IMR-90 (cell line): ENCODE measurements around the gene KCTD10. TPM values are rescaled to one million over a fixed set of nuclear protein-coding genes. Genes with fewer than 3 reads are reported as not detected.
A peak's percentile ranks its signal among the peaks of the same experiment; 100 is the strongest.

Experiments used
- ATAC-seq: fragments of 200-7000 bp; cut with Tn5 transposase; 2 replicates; pipeline ENCODE4 v1.9.1; 2020; ENCODE audit warnings: low read depth, mild to moderate bottlenecking, moderate library complexity
- BruUV-seq: library from RNA; stranded (reverse); fragments of 400-500 nt; replicated peaks from 2 replicates; lab custom pipeline; 2021; lab: Mats Ljungman, UMichigan
- CTCF ChIA-PET: fragments of 300-600 bp; formaldehyde crosslinking; extraction: SDS; loops from one replicate; lab custom pipeline; 2021; ENCODE audit warnings: antibody characterized with exemption; lab: Yijun Ruan, JAX
- POLR2A ChIA-PET: fragments of 300-600 bp; sonication (Branson Sonifier 250); formaldehyde crosslinking; loops from one replicate; lab custom pipeline; 2022; ENCODE audit warnings: antibody characterized with exemption; ENCODE audit not compliant: unreplicated experiment; lab: Charles Lee
- DNase-seq: peaks from one replicate; pipeline ENCODE4 v3.0.0; 2013
- H2AFZ ChIP-seq: replicated peaks from 2 replicates; pipeline ENCODE3; 2013; ENCODE audit warnings: low read length, mild to moderate bottlenecking; ENCODE audit not compliant: poor library complexity
- H2AK5ac ChIP-seq: 2 replicates; pipeline ENCODE4 v1.6.1; 2013; ENCODE audit warnings: low read depth, low read length, inconsistent platforms
- H2AK9ac ChIP-seq: replicated peaks from 2 replicates; pipeline ENCODE3; 2013; ENCODE audit warnings: mild to moderate bottlenecking, low read depth, low read length, moderate library complexity; ENCODE audit not compliant: poor library complexity
- H2BK120ac ChIP-seq: 2 replicates; pipeline ENCODE4 v1.6.1; 2013; ENCODE audit warnings: low read depth, low read length, inconsistent platforms
- H2BK15ac ChIP-seq: 3 replicates; pipeline ENCODE4 v1.6.1; 2013; ENCODE audit warnings: low read depth, low read length, inconsistent platforms
- H2BK20ac ChIP-seq: 2 replicates; pipeline ENCODE4 v1.6.1; 2013; ENCODE audit warnings: low read depth, mild to moderate bottlenecking, inconsistent platforms, low read length, moderate library complexity
- H2BK5ac ChIP-seq: 2 replicates; pipeline ENCODE4 v1.6.1; 2013; ENCODE audit warnings: mild to moderate bottlenecking, low read depth, low read length, inconsistent platforms; ENCODE audit not compliant: poor library complexity, severe bottlenecking
- H3K14ac ChIP-seq: replicated peaks from 2 replicates; pipeline ENCODE4 v1.6.1; 2013; ENCODE audit warnings: low read depth, low read length, inconsistent platforms
- H3K18ac ChIP-seq: 2 replicates; pipeline ENCODE4 v1.6.1; 2013; ENCODE audit warnings: low read depth, low read length, control low read depth
- H3K23ac ChIP-seq: 2 replicates; pipeline ENCODE4 v1.6.1; 2013; ENCODE audit warnings: low read depth, low read length, inconsistent platforms
- H3K27ac ChIP-seq: 2 replicates; pipeline ENCODE4 v1.5.1; 2013; ENCODE audit warnings: mild to moderate bottlenecking, control low read depth, low read length; ENCODE audit not compliant: insufficient read depth
- H3K27me3 ChIP-seq: 2 replicates; pipeline ENCODE4 v1.6.1; 2013; ENCODE audit warnings: low read length; ENCODE audit not compliant: control insufficient read depth, insufficient read depth
- H3K36me3 ChIP-seq: 2 replicates; pipeline ENCODE4 v1.6.1; 2013; ENCODE audit warnings: low read length, mixed read lengths; ENCODE audit not compliant: control insufficient read depth, insufficient read depth
- H3K4ac ChIP-seq: 2 replicates; pipeline ENCODE4 v1.6.1; 2013; ENCODE audit warnings: low read depth, low read length, inconsistent platforms
- H3K4me1 ChIP-seq: 2 replicates; pipeline ENCODE4 v1.6.1; 2013; ENCODE audit warnings: low read length, mixed read lengths; ENCODE audit not compliant: control insufficient read depth, insufficient read depth
- H3K4me2 ChIP-seq: 2 replicates; pipeline ENCODE4 v1.6.1; 2013; ENCODE audit warnings: low read depth, mild to moderate bottlenecking, control low read depth, low read length, moderate library complexity
- H3K4me3 ChIP-seq: 2 replicates; pipeline ENCODE4 v1.5.1; 2013; ENCODE audit warnings: low read depth, mild to moderate bottlenecking, control low read depth, low read length, moderate library complexity; ENCODE audit not compliant: insufficient read depth
- H3K56ac ChIP-seq: 2 replicates; pipeline ENCODE4 v1.6.1; 2013; ENCODE audit warnings: low read length, inconsistent platforms; ENCODE audit not compliant: insufficient read depth; ENCODE audit errors: extremely low read depth
- H3K79me1 ChIP-seq, 2 experiments: 2 replicates each; pipeline ENCODE4 v1.6.1; 2013; ENCODE audit warnings: low read length in 2 of 2, inconsistent platforms in 1 of 2, low read depth in 1 of 2
- H3K9ac ChIP-seq: 2 replicates; pipeline ENCODE4 v1.6.1; 2013; ENCODE audit warnings: low read depth, low read length, control low read depth
- H3K9me1 ChIP-seq: 2 replicates; pipeline ENCODE4 v1.6.1; 2013; ENCODE audit warnings: low read length, inconsistent platforms; ENCODE audit not compliant: insufficient read depth
- H3K9me3 ChIP-seq: 2 replicates; pipeline ENCODE4 v1.6.1; 2013; ENCODE audit warnings: low read length; ENCODE audit not compliant: control insufficient read depth, insufficient read depth
- H4K20me1 ChIP-seq: 2 replicates; pipeline ENCODE4 v1.6.1; 2013; ENCODE audit warnings: low read length, inconsistent platforms; ENCODE audit not compliant: insufficient read depth
- H4K5ac ChIP-seq: 2 replicates; pipeline ENCODE4 v1.6.1; 2013; ENCODE audit warnings: mild to moderate bottlenecking, low read depth, low read length, control low read depth
- H4K8ac ChIP-seq, 2 experiments: 2 replicates each; pipeline ENCODE4 v1.6.1; 2013; ENCODE audit warnings: low read depth in 2 of 2, low read length in 2 of 2, control low read depth in 1 of 2, inconsistent platforms in 1 of 2
- H4K91ac ChIP-seq: 2 replicates; pipeline ENCODE4 v1.6.1; 2013; ENCODE audit warnings: low read depth, low read length, inconsistent platforms; ENCODE audit not compliant: insufficient read depth
- BHLHE40 ChIP-seq: fragments of 150-350 bp; IDR thresholded peaks from 2 replicates; pipeline ENCODE4 v1.6.1; 2016; ENCODE audit warnings: mild to moderate bottlenecking, low read depth, low read length
- CEBPB ChIP-seq: IDR thresholded peaks from 2 replicates; pipeline ENCODE4 v1.6.1; 2012; ENCODE audit warnings: low read depth, low read length, improper control_type of control experiment
- CHD1 ChIP-seq: IDR thresholded peaks from 2 replicates; pipeline ENCODE4 v1.6.1; 2012; ENCODE audit warnings: low read depth, low read length, improper control_type of control experiment
- FOS ChIP-seq: fragments of 150-350 bp; IDR thresholded peaks from 2 replicates; pipeline ENCODE4 v1.6.1; 2016; ENCODE audit warnings: low read depth, low read length
- MAFK ChIP-seq: IDR thresholded peaks from 2 replicates; pipeline ENCODE4 v1.6.1; 2012; ENCODE audit warnings: low read depth, low read length, improper control_type of control experiment
- MAZ ChIP-seq: IDR thresholded peaks from 2 replicates; pipeline ENCODE4 v1.6.1; 2012; ENCODE audit warnings: low read depth, mild to moderate bottlenecking, low read length, improper control_type of control experiment, moderate library complexity, borderline replicate concordance
- MXI1 ChIP-seq: IDR thresholded peaks from 2 replicates; pipeline ENCODE4 v1.6.1; 2012; ENCODE audit warnings: low read depth, mild to moderate bottlenecking, low read length, moderate library complexity, borderline replicate concordance
- NFE2L2 ChIP-seq: fragments of 150-350 bp; IDR thresholded peaks from 2 replicates; pipeline ENCODE4 v1.6.1; 2016; ENCODE audit warnings: low read depth, mild to moderate bottlenecking, low read length
- POLR2A ChIP-seq: IDR thresholded peaks from 2 replicates; pipeline ENCODE4 v1.6.1; 2012; ENCODE audit warnings: mild to moderate bottlenecking, low read depth, low read length
- RAD21 ChIP-seq: IDR thresholded peaks from 2 replicates; pipeline ENCODE4 v1.6.1; 2012; ENCODE audit warnings: low read length, improper control_type of control experiment
- RCOR1 ChIP-seq: IDR thresholded peaks from 2 replicates; pipeline ENCODE4 v1.6.1; 2012; ENCODE audit warnings: mild to moderate bottlenecking, low read length, improper control_type of control experiment; ENCODE audit not compliant: insufficient replicate concordance
- RFX5 ChIP-seq: IDR thresholded peaks from 2 replicates; pipeline ENCODE4 v1.8.0; 2012; ENCODE audit warnings: low read depth, mild to moderate bottlenecking, low read length, moderate library complexity
- SMC3 ChIP-seq: fragments of 150-350 bp; IDR thresholded peaks from 2 replicates; pipeline ENCODE4 v1.6.1; 2016; ENCODE audit warnings: low read depth, mild to moderate bottlenecking, antibody characterized with exemption, low read length, moderate library complexity
- WGBS, 2 experiments: methylation state at CpG; one replicate each; pipeline versions ENCODE4 v1.1.5 to v1.1.7; 2013; ENCODE audit warnings: missing lambda C conversion rate in 2 of 2; ENCODE audit not compliant: insufficient read length in 1 of 2; ENCODE audit errors: extremely low coverage in 2 of 2; 5-methylcytosine and 5-hydroxymethylcytosine counted together
- dilution Hi-C: fragments of 300-500 bp; cut with HindIII; formaldehyde crosslinking; loops from one replicate; pipeline ENCODE4 v1.14.3; 2018; ENCODE audit warnings: low sequenced_read_pairs; ENCODE audit not compliant: unreplicated experiment
- in situ Hi-C: fragments of 300-500 bp; cut with MboI; formaldehyde crosslinking; loops from 3 replicates; pipeline ENCODE4 v1.14.3; 2019; ENCODE audit warnings: low sequenced_read_pairs, inconsistent platforms, mixed read lengths
- intact Hi-C: fragments of 100-400 bp; cut with micrococcal nuclease; formaldehyde crosslinking; loops from 2 replicates; pipeline ENCODE4 v1.10.0; 2022
- polyA plus RNA-seq, 3 experiments: library from polyadenylated mRNA; depleted of rRNA; stranded (reverse); fragments of >200 nt; gene quantifications; 2 replicates each; pipeline ENCODE4 v1.2.3, GENCODE V29; 2012; ENCODE audit warnings: low replicate concordance in 1 of 3
- total RNA-seq: library from RNA; depleted of rRNA; stranded (reverse); fragments of >200 nt; gene quantifications from 2 replicates; pipeline ENCODE4 v1.2.3, GENCODE V29; 2012
- TF ChIP-seq, protein P1 (sequence below): conservative IDR thresholded peaks from 2 replicates; pipeline ENCODE4 v1.5.1; 2012; ENCODE audit warnings: mild to moderate bottlenecking, low read depth, low read length, improper control_type of control experiment
- TF ChIP-seq, protein P2 (sequence below): fragments of 150-350 bp; IDR thresholded peaks from 2 replicates; pipeline ENCODE4 v1.6.1; 2016; ENCODE audit warnings: low read depth, mild to moderate bottlenecking, low read length, moderate library complexity, borderline replicate concordance
- TF ChIP-seq, protein P3 (sequence below): fragments of 150-350 bp; IDR thresholded peaks from 2 replicates; pipeline ENCODE4 v1.6.1; 2017; ENCODE audit warnings: mild to moderate bottlenecking, antibody characterized with exemption, low read length, low read depth

The KCTD10 gene
- total and polyA plus RNA-seq, 2 of the 4 experiments (the other 2 are of a cell fraction), result 72.1 to 88.4 TPM

DNA sequence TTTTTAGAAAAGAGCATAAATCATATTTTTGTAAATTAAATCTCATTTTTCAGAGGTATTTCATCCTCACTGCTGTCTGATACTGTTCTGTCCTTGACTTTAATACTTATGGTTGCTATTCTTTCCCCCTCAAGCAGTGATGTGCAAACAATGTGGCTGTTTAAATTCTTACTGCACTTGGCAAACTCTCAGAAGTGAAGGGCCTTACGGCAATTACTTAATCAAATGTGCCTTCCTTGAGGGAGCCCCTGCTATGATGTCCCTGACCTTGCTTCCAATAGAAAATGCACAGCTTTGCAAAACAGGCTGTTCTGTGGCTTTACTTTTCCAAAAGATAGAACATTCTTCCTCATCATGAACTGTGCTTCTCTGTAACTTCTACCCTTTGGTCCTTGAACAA lies 35.5 kb upstream of the KCTD10 start:
- no peaks in the 10 kb centered on the region for H3K4me1 ChIP-seq
- no peak overlapping the region for H4K91ac ChIP-seq
- DNase-seq (peak; percentile 11), ATAC-seq (peak; percentile 59)
- H2AK5ac ChIP-seq, result no peak overlapping the region
- H3K4me2 ChIP-seq, result no peak overlapping the region
- H2BK120ac ChIP-seq, result no peak overlapping the region
- no peak overlapping the region for H2AK9ac ChIP-seq
- H3K18ac ChIP-seq, result no peak overlapping the region
- in situ Hi-C loops (no loop called here), intact Hi-C loops (no loop called here), dilution Hi-C loops (no loop called here)
- no peak overlapping the region for H3K56ac ChIP-seq
- H3K9me1 ChIP-seq, result 0 out of 2 replicates have a peak, but pooled peaks cover 3% of the 10 kb centered on the region
- POLR2A ChIA-PET, result no interaction called here
- CTCF ChIA-PET, result no interaction called here
- H3K79me1 ChIP-seq, result no peaks in the 10 kb centered on the region
- no peak overlapping the region for H3K23ac ChIP-seq
- H2BK20ac ChIP-seq, result no peak overlapping the region
- H3K36me3 ChIP-seq, result peaks cover 57% of the 10 kb centered on the region
- WGBS, 2 experiments, result 60% methylated on average over 1 of the region's 1 CpG; no CpG with 5 or more reads in 1 of the 2 experiments
- H3K14ac ChIP-seq, result no peak overlapping the region
- no peak overlapping the region for H4K5ac ChIP-seq
- no peak overlapping the region for H3K4me3 ChIP-seq
- 0 out of 2 replicates have a peak, but pooled peaks cover 3% of the 10 kb centered on the region for H4K20me1 ChIP-seq
- no peaks in the 10 kb centered on the region for H3K9me3 ChIP-seq
- no peak overlapping the region for H3K4ac ChIP-seq
- H2BK15ac ChIP-seq, result no peak overlapping the region
- no peak overlapping the region for H4K8ac ChIP-seq
- no peak for TF ChIP-seq SMC3
- TF ChIP-seq, protein P1, sequence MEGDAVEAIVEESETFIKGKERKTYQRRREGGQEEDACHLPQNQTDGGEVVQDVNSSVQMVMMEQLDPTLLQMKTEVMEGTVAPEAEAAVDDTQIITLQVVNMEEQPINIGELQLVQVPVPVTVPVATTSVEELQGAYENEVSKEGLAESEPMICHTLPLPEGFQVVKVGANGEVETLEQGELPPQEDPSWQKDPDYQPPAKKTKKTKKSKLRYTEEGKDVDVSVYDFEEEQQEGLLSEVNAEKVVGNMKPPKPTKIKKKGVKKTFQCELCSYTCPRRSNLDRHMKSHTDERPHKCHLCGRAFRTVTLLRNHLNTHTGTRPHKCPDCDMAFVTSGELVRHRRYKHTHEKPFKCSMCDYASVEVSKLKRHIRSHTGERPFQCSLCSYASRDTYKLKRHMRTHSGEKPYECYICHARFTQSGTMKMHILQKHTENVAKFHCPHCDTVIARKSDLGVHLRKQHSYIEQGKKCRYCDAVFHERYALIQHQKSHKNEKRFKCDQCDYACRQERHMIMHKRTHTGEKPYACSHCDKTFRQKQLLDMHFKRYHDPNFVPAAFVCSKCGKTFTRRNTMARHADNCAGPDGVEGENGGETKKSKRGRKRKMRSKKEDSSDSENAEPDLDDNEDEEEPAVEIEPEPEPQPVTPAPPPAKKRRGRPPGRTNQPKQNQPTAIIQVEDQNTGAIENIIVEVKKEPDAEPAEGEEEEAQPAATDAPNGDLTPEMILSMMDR, result no peak
- no peak for TF ChIP-seq POLR2A
- TF ChIP-seq MXI1, result no peak
- TF ChIP-seq CEBPB, result no peak
- no peak for TF ChIP-seq BHLHE40
- no peak for TF ChIP-seq NFE2L2
- no peak for TF ChIP-seq MAZ
- TF ChIP-seq FOS, result no peak
- TF ChIP-seq RAD21, result no peak
- TF ChIP-seq CHD1, result no peak
- TF ChIP-seq, protein P2, sequence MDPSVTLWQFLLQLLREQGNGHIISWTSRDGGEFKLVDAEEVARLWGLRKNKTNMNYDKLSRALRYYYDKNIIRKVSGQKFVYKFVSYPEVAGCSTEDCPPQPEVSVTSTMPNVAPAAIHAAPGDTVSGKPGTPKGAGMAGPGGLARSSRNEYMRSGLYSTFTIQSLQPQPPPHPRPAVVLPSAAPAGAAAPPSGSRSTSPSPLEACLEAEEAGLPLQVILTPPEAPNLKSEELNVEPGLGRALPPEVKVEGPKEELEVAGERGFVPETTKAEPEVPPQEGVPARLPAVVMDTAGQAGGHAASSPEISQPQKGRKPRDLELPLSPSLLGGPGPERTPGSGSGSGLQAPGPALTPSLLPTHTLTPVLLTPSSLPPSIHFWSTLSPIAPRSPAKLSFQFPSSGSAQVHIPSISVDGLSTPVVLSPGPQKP, result no peak
- TF ChIP-seq MAFK, result no peak
- no peak for TF ChIP-seq RFX5
- TF ChIP-seq, protein P3, sequence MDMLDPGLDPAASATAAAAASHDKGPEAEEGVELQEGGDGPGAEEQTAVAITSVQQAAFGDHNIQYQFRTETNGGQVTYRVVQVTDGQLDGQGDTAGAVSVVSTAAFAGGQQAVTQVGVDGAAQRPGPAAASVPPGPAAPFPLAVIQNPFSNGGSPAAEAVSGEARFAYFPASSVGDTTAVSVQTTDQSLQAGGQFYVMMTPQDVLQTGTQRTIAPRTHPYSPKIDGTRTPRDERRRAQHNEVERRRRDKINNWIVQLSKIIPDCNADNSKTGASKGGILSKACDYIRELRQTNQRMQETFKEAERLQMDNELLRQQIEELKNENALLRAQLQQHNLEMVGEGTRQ, result no peak
- no peak for TF ChIP-seq RCOR1
- BruUV-seq, result no TSS peak
- no peak overlapping the region for H3K27ac ChIP-seq
- H2AFZ ChIP-seq, result no peak overlapping the region
- no peak overlapping the region for H3K9ac ChIP-seq
- H3K27me3 ChIP-seq, result no peaks in the 10 kb centered on the region
- H2BK5ac ChIP-seq, result no peak overlapping the region
